IMR-90 (cell line): ENCODE data around the gene CRABP1. TPM values are rescaled to one million over a fixed set of nuclear protein-coding genes. Genes with fewer than 3 reads are reported as not detected.

ENCODE experiments used
- ATAC-seq: fragments of 200-7000 bp; cut with Tn5 transposase; 2 replicates; pipeline ENCODE4 v1.9.1; 2020; ENCODE audit warnings: low read depth, mild to moderate bottlenecking, moderate library complexity
- BruUV-seq: library from RNA; stranded (reverse); fragments of 400-500 nt; replicated peaks from 2 replicates; lab custom pipeline; 2021; lab: Mats Ljungman, UMichigan
- CTCF ChIA-PET: fragments of 300-600 bp; formaldehyde crosslinking; extraction: SDS; loops from one replicate; lab custom pipeline; 2021; ENCODE audit warnings: antibody characterized with exemption; lab: Yijun Ruan, JAX
- POLR2A ChIA-PET: fragments of 300-600 bp; sonication (Branson Sonifier 250); formaldehyde crosslinking; loops from one replicate; lab custom pipeline; 2022; ENCODE audit warnings: antibody characterized with exemption; ENCODE audit not compliant: unreplicated experiment; lab: Charles Lee
- DNase-seq: peaks from one replicate; pipeline ENCODE4 v3.0.0; 2013
- H2AFZ ChIP-seq: replicated peaks from 2 replicates; pipeline ENCODE3; 2013; ENCODE audit warnings: low read length, mild to moderate bottlenecking; ENCODE audit not compliant: poor library complexity
- H2AK5ac ChIP-seq: 2 replicates; pipeline ENCODE4 v1.6.1; 2013; ENCODE audit warnings: low read depth, low read length, inconsistent platforms
- H2AK9ac ChIP-seq: replicated peaks from 2 replicates; pipeline ENCODE3; 2013; ENCODE audit warnings: mild to moderate bottlenecking, low read depth, low read length, moderate library complexity; ENCODE audit not compliant: poor library complexity
- H2BK120ac ChIP-seq: 2 replicates; pipeline ENCODE4 v1.6.1; 2013; ENCODE audit warnings: low read depth, low read length, inconsistent platforms
- H2BK15ac ChIP-seq: 3 replicates; pipeline ENCODE4 v1.6.1; 2013; ENCODE audit warnings: low read depth, low read length, inconsistent platforms
- H2BK20ac ChIP-seq: 2 replicates; pipeline ENCODE4 v1.6.1; 2013; ENCODE audit warnings: low read depth, mild to moderate bottlenecking, inconsistent platforms, low read length, moderate library complexity
- H2BK5ac ChIP-seq: 2 replicates; pipeline ENCODE4 v1.6.1; 2013; ENCODE audit warnings: mild to moderate bottlenecking, low read depth, low read length, inconsistent platforms; ENCODE audit not compliant: poor library complexity, severe bottlenecking
- H3K14ac ChIP-seq: replicated peaks from 2 replicates; pipeline ENCODE4 v1.6.1; 2013; ENCODE audit warnings: low read depth, low read length, inconsistent platforms
- H3K18ac ChIP-seq: 2 replicates; pipeline ENCODE4 v1.6.1; 2013; ENCODE audit warnings: low read depth, low read length, control low read depth
- H3K23ac ChIP-seq: 2 replicates; pipeline ENCODE4 v1.6.1; 2013; ENCODE audit warnings: low read depth, low read length, inconsistent platforms
- H3K27ac ChIP-seq: 2 replicates; pipeline ENCODE4 v1.5.1; 2013; ENCODE audit warnings: mild to moderate bottlenecking, control low read depth, low read length; ENCODE audit not compliant: insufficient read depth
- H3K27me3 ChIP-seq: 2 replicates; pipeline ENCODE4 v1.6.1; 2013; ENCODE audit warnings: low read length; ENCODE audit not compliant: control insufficient read depth, insufficient read depth
- H3K36me3 ChIP-seq: 2 replicates; pipeline ENCODE4 v1.6.1; 2013; ENCODE audit warnings: low read length, mixed read lengths; ENCODE audit not compliant: control insufficient read depth, insufficient read depth
- H3K4ac ChIP-seq: 2 replicates; pipeline ENCODE4 v1.6.1; 2013; ENCODE audit warnings: low read depth, low read length, inconsistent platforms
- H3K4me1 ChIP-seq: 2 replicates; pipeline ENCODE4 v1.6.1; 2013; ENCODE audit warnings: low read length, mixed read lengths; ENCODE audit not compliant: control insufficient read depth, insufficient read depth
- H3K4me2 ChIP-seq: 2 replicates; pipeline ENCODE4 v1.6.1; 2013; ENCODE audit warnings: low read depth, mild to moderate bottlenecking, control low read depth, low read length, moderate library complexity
- H3K4me3 ChIP-seq: 2 replicates; pipeline ENCODE4 v1.5.1; 2013; ENCODE audit warnings: low read depth, mild to moderate bottlenecking, control low read depth, low read length, moderate library complexity; ENCODE audit not compliant: insufficient read depth
- H3K56ac ChIP-seq: 2 replicates; pipeline ENCODE4 v1.6.1; 2013; ENCODE audit warnings: low read length, inconsistent platforms; ENCODE audit not compliant: insufficient read depth; ENCODE audit errors: extremely low read depth
- H3K79me1 ChIP-seq, 2 experiments: 2 replicates each; pipeline ENCODE4 v1.6.1; 2013; ENCODE audit warnings: low read length in 2 of 2, inconsistent platforms in 1 of 2, low read depth in 1 of 2
- H3K9ac ChIP-seq: 2 replicates; pipeline ENCODE4 v1.6.1; 2013; ENCODE audit warnings: low read depth, low read length, control low read depth
- H3K9me1 ChIP-seq: 2 replicates; pipeline ENCODE4 v1.6.1; 2013; ENCODE audit warnings: low read length, inconsistent platforms; ENCODE audit not compliant: insufficient read depth
- H3K9me3 ChIP-seq: 2 replicates; pipeline ENCODE4 v1.6.1; 2013; ENCODE audit warnings: low read length; ENCODE audit not compliant: control insufficient read depth, insufficient read depth
- H4K20me1 ChIP-seq: 2 replicates; pipeline ENCODE4 v1.6.1; 2013; ENCODE audit warnings: low read length, inconsistent platforms; ENCODE audit not compliant: insufficient read depth
- H4K5ac ChIP-seq: 2 replicates; pipeline ENCODE4 v1.6.1; 2013; ENCODE audit warnings: mild to moderate bottlenecking, low read depth, low read length, control low read depth
- H4K8ac ChIP-seq, 2 experiments: 2 replicates each; pipeline ENCODE4 v1.6.1; 2013; ENCODE audit warnings: low read depth in 2 of 2, low read length in 2 of 2, control low read depth in 1 of 2, inconsistent platforms in 1 of 2
- H4K91ac ChIP-seq: 2 replicates; pipeline ENCODE4 v1.6.1; 2013; ENCODE audit warnings: low read depth, low read length, inconsistent platforms; ENCODE audit not compliant: insufficient read depth
- BHLHE40 ChIP-seq: fragments of 150-350 bp; IDR thresholded peaks from 2 replicates; pipeline ENCODE4 v1.6.1; 2016; ENCODE audit warnings: mild to moderate bottlenecking, low read depth, low read length
- RFX5 ChIP-seq: IDR thresholded peaks from 2 replicates; pipeline ENCODE4 v1.8.0; 2012; ENCODE audit warnings: low read depth, mild to moderate bottlenecking, low read length, moderate library complexity
- WGBS, 2 experiments: methylation state at CpG; one replicate each; pipeline versions ENCODE4 v1.1.5 to v1.1.7; 2013; ENCODE audit warnings: missing lambda C conversion rate in 2 of 2; ENCODE audit not compliant: insufficient read length in 1 of 2; ENCODE audit errors: extremely low coverage in 2 of 2; 5-methylcytosine and 5-hydroxymethylcytosine counted together
- dilution Hi-C: fragments of 300-500 bp; cut with HindIII; formaldehyde crosslinking; loops from one replicate; pipeline ENCODE4 v1.14.3; 2018; ENCODE audit warnings: low sequenced_read_pairs; ENCODE audit not compliant: unreplicated experiment
- in situ Hi-C: fragments of 300-500 bp; cut with MboI; formaldehyde crosslinking; loops from 3 replicates; pipeline ENCODE4 v1.14.3; 2019; ENCODE audit warnings: low sequenced_read_pairs, inconsistent platforms, mixed read lengths
- intact Hi-C: fragments of 100-400 bp; cut with micrococcal nuclease; formaldehyde crosslinking; loops from 2 replicates; pipeline ENCODE4 v1.10.0; 2022
- polyA plus RNA-seq, 3 experiments: library from polyadenylated mRNA; depleted of rRNA; stranded (reverse); fragments of >200 nt; gene quantifications; 2 replicates each; pipeline ENCODE4 v1.2.3, GENCODE V29; 2012; ENCODE audit warnings: low replicate concordance in 1 of 3
- total RNA-seq: library from RNA; depleted of rRNA; stranded (reverse); fragments of >200 nt; gene quantifications from 2 replicates; pipeline ENCODE4 v1.2.3, GENCODE V29; 2012
- TF ChIP-seq, protein P1 (sequence below): conservative IDR thresholded peaks from 2 replicates; pipeline ENCODE4 v1.5.1; 2012; ENCODE audit warnings: mild to moderate bottlenecking, low read depth, low read length, improper control_type of control experiment

Gene CRABP1
- total and polyA plus RNA-seq, 2 of the 4 experiments (the other 2 are of a cell fraction), result not detected

DNA sequence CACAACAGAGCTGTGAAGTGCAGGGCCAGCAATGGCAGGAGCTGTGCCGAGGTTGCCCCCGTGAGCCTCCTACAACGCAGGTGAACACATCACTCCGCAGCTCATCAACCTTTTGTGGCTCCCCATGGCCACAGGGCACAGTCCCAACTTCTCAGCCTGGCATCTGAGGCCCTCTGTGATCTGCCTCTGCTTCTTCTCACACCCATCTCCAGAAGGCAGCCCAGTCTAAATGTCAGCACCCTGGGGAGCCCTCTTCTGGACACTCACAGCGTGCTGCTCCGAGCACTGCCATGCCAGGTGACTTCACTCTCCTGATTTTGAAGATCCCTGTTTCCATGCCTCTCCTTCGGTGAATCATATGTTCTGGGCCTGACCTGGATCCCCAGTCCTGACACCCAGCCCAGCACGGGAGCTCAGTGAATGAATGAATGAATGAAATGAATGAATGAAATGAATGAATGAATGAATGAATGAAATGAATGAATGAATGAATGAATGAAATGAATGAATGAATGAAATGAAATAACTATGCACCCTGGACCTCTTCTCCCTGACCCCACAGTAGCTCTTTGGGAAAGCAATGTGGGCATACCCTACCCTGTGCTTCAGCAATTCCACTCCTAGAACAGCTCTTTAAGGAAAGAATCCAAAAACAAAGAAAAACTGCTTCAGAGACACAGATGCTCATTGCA is 22.9 kb upstream of the CRABP1 start:
- Histone ChIP-seq H2BK5ac (no peak overlapping the region), H4K5ac (no peak overlapping the region), H2AFZ (no peak overlapping the region), H3K23ac (no peak overlapping the region), H4K20me1 (no peaks in the 10 kb centered on the region), H3K79me1 (no peaks in the 10 kb centered on the region), H3K14ac (no peak overlapping the region), H3K56ac (no peak overlapping the region), H3K4me3 (no peak overlapping the region), H4K91ac (no peak overlapping the region), H4K8ac (no peak overlapping the region), H3K36me3 (no peaks in the 10 kb centered on the region), H3K4me2 (no peak overlapping the region), H2BK15ac (no peak overlapping the region), H2AK9ac (no peak overlapping the region), H3K27ac (no peak overlapping the region), H2BK120ac (no peak overlapping the region), H3K9ac (no peak overlapping the region), H2AK5ac (no peak overlapping the region), H3K4ac (no peak overlapping the region), H3K9me3 (no peaks in the 10 kb centered on the region), H3K9me1 (peaks cover 6% of the 10 kb centered on the region; the same call in 1 of the 2 replicates), H3K27me3 (peaks cover 23% of the 10 kb centered on the region; the same call in 1 of the 2 replicates), H3K18ac (no peak overlapping the region), H2BK20ac (no peak overlapping the region), H3K4me1 (no peaks in the 10 kb centered on the region)
- BruUV-seq, result no TSS peak
- CTCF ChIA-PET, result no interaction called here
- intact Hi-C loops, result no loop called here
- 75% methylated on average over 2 of the region's 8 CpGs; no CpG with 5 or more reads in 1 of the 2 experiments for WGBS, 2 experiments
- ATAC-seq (peak; percentile 56; the same call in 1 of the 2 replicates), DNase-seq (no peak)
- TF ChIP-seq BHLHE40 (no peak), RFX5 (no peak)
- TF ChIP-seq, protein P1, sequence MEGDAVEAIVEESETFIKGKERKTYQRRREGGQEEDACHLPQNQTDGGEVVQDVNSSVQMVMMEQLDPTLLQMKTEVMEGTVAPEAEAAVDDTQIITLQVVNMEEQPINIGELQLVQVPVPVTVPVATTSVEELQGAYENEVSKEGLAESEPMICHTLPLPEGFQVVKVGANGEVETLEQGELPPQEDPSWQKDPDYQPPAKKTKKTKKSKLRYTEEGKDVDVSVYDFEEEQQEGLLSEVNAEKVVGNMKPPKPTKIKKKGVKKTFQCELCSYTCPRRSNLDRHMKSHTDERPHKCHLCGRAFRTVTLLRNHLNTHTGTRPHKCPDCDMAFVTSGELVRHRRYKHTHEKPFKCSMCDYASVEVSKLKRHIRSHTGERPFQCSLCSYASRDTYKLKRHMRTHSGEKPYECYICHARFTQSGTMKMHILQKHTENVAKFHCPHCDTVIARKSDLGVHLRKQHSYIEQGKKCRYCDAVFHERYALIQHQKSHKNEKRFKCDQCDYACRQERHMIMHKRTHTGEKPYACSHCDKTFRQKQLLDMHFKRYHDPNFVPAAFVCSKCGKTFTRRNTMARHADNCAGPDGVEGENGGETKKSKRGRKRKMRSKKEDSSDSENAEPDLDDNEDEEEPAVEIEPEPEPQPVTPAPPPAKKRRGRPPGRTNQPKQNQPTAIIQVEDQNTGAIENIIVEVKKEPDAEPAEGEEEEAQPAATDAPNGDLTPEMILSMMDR, result no peak; the same call in 1 of the 2 replicates
- dilution Hi-C loops, result no loop called here
- POLR2A ChIA-PET, result no interaction called here
- in situ Hi-C loops, result no loop called here
